Coronary artery (tissue), 2 donors: Measurements from ENCODE around the gene ZNF429.
A peak's percentile ranks its signal among the peaks of the same experiment; 100 is the strongest.
"Not testable (repeated sequence)": the region's sequence is repeated elsewhere in the genome, so short reads cannot be mapped to it uniquely, and the experiment has no call there.

Source experiments
- DNase-seq: peaks from one replicate; pipeline ENCODE4 v3.0.0-alpha.2; 2017; ENCODE audit warnings: low spot score
- H3K27ac ChIP-seq, 2 donors: fragments of 200-600 bp; sonication (generic); one replicate each; pipeline ENCODE4 v1.5.1; 2016 to 2019
- H3K4me3 ChIP-seq: fragments of 200-600 bp; sonication (generic); 2 replicates; pipeline ENCODE4 v1.5.1; 2016; ENCODE audit warnings: mild to moderate bottlenecking, moderate library complexity
- CTCF ChIP-seq: fragments of 200-600 bp; sonication (generic); IDR thresholded peaks from one replicate; pipeline ENCODE4 v1.5.1; 2019; ENCODE audit warnings: antibody characterized with exemption

Gene ZNF429

GRCh38 chr19:21487969-21488368 is 17.4 kb upstream of the ZNF429 start:
- DNase-seq: peak; percentile 21
- TF ChIP-seq CTCF: no peak

GRCh38 chr19:21491146-21491545 is 14.3 kb upstream of the ZNF429 start:
- Histone ChIP-seq H3K4me3 (no peak overlapping the region), H3K27ac (no peak overlapping the region)
- TF ChIP-seq CTCF: no peak
- peak; percentile 9 for DNase-seq

More at GRCh38 chr19:21487969-21488368, 17.4 kb upstream of the ZNF429 start:
- no peak overlapping the region for H3K4me3 ChIP-seq
- no peak overlapping the region for H3K27ac ChIP-seq

GRCh38 chr19:21492947-21493906 is 12.2 kb upstream of the ZNF429 start:
- Histone ChIP-seq H3K4me3 (no peak overlapping the region), H3K27ac (no peak overlapping the region)
- DNase-seq: no peak
- no peak for TF ChIP-seq CTCF

GRCh38 chr19:21496876-21497275 is 8.5 kb upstream of the ZNF429 start:
- no peak for DNase-seq
- no peak overlapping the region for H3K4me3 ChIP-seq
- no peak overlapping the region for H3K27ac ChIP-seq
- no peak for TF ChIP-seq CTCF

- no peak overlapping the region for H3K27ac ChIP-seq
- TF ChIP-seq CTCF: no peak
- DNase-seq: no peak
- H3K4me3 ChIP-seq: no peak overlapping the region
These were observed 6.8 kb upstream of the ZNF429 start for GRCh38 chr19:21498651-21499050.

GRCh38 chr19:21508198-21508597 is 2.8 kb downstream of the ZNF429 start:
- H3K27ac ChIP-seq: no peak overlapping the region
- no peak for DNase-seq
- H3K4me3 ChIP-seq: no peak overlapping the region
- no peak for TF ChIP-seq CTCF

- H3K27ac ChIP-seq, H3K4me3 ChIP-seq, DNase-seq: not testable (repeated sequence)
These were observed 5.7 kb downstream of the ZNF429 start for GRCh38 chr19:21511058-21511457.

- H3K4me3 ChIP-seq, H3K27ac ChIP-seq, DNase-seq: not testable (repeated sequence)
These were observed 7.2 kb downstream of the ZNF429 start for GRCh38 chr19:21512609-21513008.
